VCaP (cell line): ENCODE data around the gene LLGL2.

ENCODE experiments used
- H3K27ac ChIP-seq: fragments of 450-650 bp; 2 replicates; pipeline ENCODE4 v1.5.1; 2017
- CTCF ChIP-seq: fragments of 450-650 bp; conservative IDR thresholded peaks from 2 replicates; pipeline ENCODE4 v1.5.1; 2017; ENCODE audit warnings: mild to moderate bottlenecking, moderate library complexity

The LLGL2 gene

GRCh38 chr17:75594499-75595283, 69.2 kb downstream of the LLGL2 start:
- no peak for TF ChIP-seq CTCF
- no peak overlapping the region for H3K27ac ChIP-seq

- TF ChIP-seq CTCF: no peak
- no peak overlapping the region for H3K27ac ChIP-seq
Measured at GRCh38 chr17:75595284-75595919, 69.9 kb downstream of the LLGL2 start.

GRCh38 chr17:75595920-75596313, 70.4 kb downstream of the LLGL2 start:
- no peak overlapping the region for H3K27ac ChIP-seq
- no peak for TF ChIP-seq CTCF

- H3K27ac ChIP-seq: no peak overlapping the region
- no peak for TF ChIP-seq CTCF
Measured at GRCh38 chr17:75596320-75597087, 71.0 kb downstream of the LLGL2 start.

- no peak for TF ChIP-seq CTCF
- no peak overlapping the region for H3K27ac ChIP-seq
Measured at GRCh38 chr17:75601057-75601987, 75.8 kb downstream of the LLGL2 start.

GRCh38 chr17:75602644-75603043, 77.1 kb downstream of the LLGL2 start:
- H3K27ac ChIP-seq: no peak overlapping the region
- no peak for TF ChIP-seq CTCF
